Ovary (tissue), 9 donors: ENCODE measurements around the gene TSPAN4. TPM values are rescaled to one million over a fixed set of nuclear protein-coding genes. Genes with fewer than 3 reads are reported as not detected.

ENCODE experiments used
- DNase-seq, 5 donors: peaks; one replicate each; pipeline ENCODE4 v3.0.0-alpha.2; 2019 to 2020
- H3K27ac ChIP-seq, 2 donors: fragments of 200-600 bp; one replicate each; pipeline versions ENCODE4 v1.5.1 to v1.8.0; 2019 to 2022
- H3K27me3 ChIP-seq: fragments of 200-600 bp; one replicate; pipeline ENCODE4 v1.8.0; 2022
- H3K36me3 ChIP-seq: fragments of 200-600 bp; sonication (generic); one replicate; pipeline ENCODE4 v1.5.1; 2019
- H3K4me1 ChIP-seq: one replicate; pipeline ENCODE4 v1.8.1; 2013; ENCODE audit warnings: mild to moderate bottlenecking, moderate library complexity; ENCODE audit not compliant: insufficient read depth
- H3K4me3 ChIP-seq: fragments of 200-600 bp; sonication (generic); one replicate; pipeline ENCODE4 v1.5.1; 2017
- H3K9me3 ChIP-seq, 2 donors: fragments of 200-600 bp in 1 of 2; sonication (generic) in 1 of 2; one replicate each; pipeline versions ENCODE4 v1.5.1 to v1.8.1; 2013 to 2019; ENCODE audit warnings: mild to moderate bottlenecking in 1 of 2, moderate library complexity in 1 of 2
- EP300 ChIP-seq: sonication (generic); formaldehyde crosslinking; IDR thresholded peaks from one replicate; pipeline ENCODE4 v1.6.1; 2017; ENCODE audit warnings: antibody characterized with exemption
- POLR2A ChIP-seq: fragments of 450-650 bp; IDR thresholded peaks from one replicate; pipeline ENCODE4 v1.6.1; 2017; ENCODE audit warnings: antibody characterized with exemption, mild to moderate bottlenecking, moderate library complexity
- WGBS, 3 donors: extraction: QIAGEN DNeasy Blood & Tissue Kit in 1 of 3; methylation state at CpG; one replicate each; pipeline versions ENCODE4 v1.1.5 to v1.1.7; 2013 to 2017; 5-methylcytosine and 5-hydroxymethylcytosine counted together
- intact Hi-C, 4 donors: fragments of 100-400 bp; cut with DNase I; formaldehyde crosslinking; loops; one replicate each; pipeline versions ENCODE4 v1.11.0 to v1.15.1; 2022 to 2023
- polyA plus RNA-seq, 2 donors: library from polyadenylated mRNA; stranded (reverse); fragments of 200-250 nt in 1 of 2; fragments of 350-450 nt in 1 of 2; fragmentation: Illumina TruSeq in 1 of 2; extraction: RNeasy Lipid Tissue Mini Kit (QIAGEN cat#74804) in 1 of 2; gene quantifications; one replicate each; pipeline ENCODE4 v1.2.3, GENCODE V29; 2013 to 2014
- total RNA-seq, 7 donors: library from RNA; depleted of rRNA in 2 of 7; stranded (reverse); fragments of >200 nt in 2 of 7; fragmentation: NEBNext Ultra II Directional in 3 of 7; extraction: Animal tissue kit (Norgen Biotek cat#: 25700) in 3 of 7; gene quantifications; one replicate each; pipeline versions ENCODE4 v1.1.0 to v1.2.4, GENCODE V29; 2016 to 2023
- TF ChIP-seq, protein P1 (sequence below), 3 donors: fragments of 450-650 bp in 2 of 3; fragments of 200-600 bp in 1 of 3; IDR thresholded peaks; one replicate each; pipeline versions ENCODE4 v1.5.1 to v1.8.0; 2016 to 2022; ENCODE audit warnings: antibody characterized with exemption in 3 of 3, mild to moderate bottlenecking in 1 of 3
- donor health status: DM: no; HTN: no; CAD: no; lungs with moderate emphysema.
- donor health status: DM: no; HTN: no; CAD: no.
- donor health status: Bipolar disorder and iron deficiency.
- donor health status: DM: yes; HTN: yes; CAD: no.
- donor health status: DM: no; HTN: no; CAD: no.
- donor health status: DM: yes; HTN: yes; CAD: no.

TSPAN4 gene
- total and polyA plus RNA-seq, 9 donors, result 6.4 to 124 (median 89.7) TPM

DNA sequence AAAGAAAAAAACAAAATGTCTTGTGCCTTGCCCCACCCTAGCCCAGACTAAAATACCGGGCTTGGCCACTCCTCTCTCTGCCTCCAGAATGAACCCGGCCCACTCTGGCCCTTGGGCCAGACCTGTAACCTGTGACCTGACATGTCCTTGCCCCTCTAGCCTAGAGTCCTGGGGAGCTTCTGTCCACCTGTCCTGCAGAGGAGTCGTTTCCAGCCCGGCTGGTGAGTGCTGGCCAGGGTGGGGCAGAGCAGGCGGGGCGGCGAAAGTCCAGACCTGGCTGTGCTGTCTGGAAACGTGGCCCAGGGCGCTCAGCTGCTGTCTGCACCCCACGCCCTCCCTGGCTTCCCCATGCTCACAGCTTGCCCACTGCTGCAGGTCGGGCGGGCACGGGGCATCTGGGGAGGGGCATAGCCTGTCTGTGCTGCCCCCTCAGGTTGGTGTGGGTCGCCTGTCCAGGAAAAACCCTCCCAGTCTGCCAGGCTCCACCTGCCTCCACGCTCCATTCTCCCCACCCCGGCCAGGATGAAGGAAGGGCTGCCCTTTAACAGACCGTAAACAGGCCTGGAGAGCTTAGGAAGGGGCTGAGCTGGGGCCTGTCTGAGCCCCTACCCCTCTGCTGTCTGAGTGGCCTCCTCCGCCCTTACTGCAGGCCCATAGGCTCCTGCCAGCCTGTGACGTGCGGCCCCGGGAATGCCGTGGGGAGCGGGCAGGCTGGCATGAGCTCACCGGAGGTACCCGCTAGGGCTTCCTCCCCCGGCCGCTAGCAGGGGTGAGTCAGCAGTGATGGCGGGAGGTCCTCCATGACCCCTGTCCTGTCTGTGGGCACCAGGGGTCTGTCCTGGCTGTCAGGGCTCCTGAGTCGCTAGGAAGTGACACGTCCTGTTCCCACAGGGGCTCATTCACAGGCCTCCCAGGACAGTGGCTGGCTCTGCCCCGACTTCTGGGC, 8.0 kb upstream of the TSPAN4 start:
- Histone ChIP-seq H3K4me3 (peak overlapping the region; percentile 13), H3K4me1 (peaks cover 21% of the 10 kb centered on the region), H3K36me3 (no peaks in the 10 kb centered on the region), H3K9me3 (no peaks in the 10 kb centered on the region), H3K27ac (peak overlapping the region; percentile 52), H3K27me3 (no peaks in the 10 kb centered on the region)
- 42 to 51% (median 51%) methylated on average over 31 of the region's 31 CpGs for WGBS, 3 donors
- DNase-seq, result peak in 1 of 5 donors; percentile 60
- TF ChIP-seq POLR2A, result no peak
- TF ChIP-seq EP300, result no peak
- TF ChIP-seq, protein P1, sequence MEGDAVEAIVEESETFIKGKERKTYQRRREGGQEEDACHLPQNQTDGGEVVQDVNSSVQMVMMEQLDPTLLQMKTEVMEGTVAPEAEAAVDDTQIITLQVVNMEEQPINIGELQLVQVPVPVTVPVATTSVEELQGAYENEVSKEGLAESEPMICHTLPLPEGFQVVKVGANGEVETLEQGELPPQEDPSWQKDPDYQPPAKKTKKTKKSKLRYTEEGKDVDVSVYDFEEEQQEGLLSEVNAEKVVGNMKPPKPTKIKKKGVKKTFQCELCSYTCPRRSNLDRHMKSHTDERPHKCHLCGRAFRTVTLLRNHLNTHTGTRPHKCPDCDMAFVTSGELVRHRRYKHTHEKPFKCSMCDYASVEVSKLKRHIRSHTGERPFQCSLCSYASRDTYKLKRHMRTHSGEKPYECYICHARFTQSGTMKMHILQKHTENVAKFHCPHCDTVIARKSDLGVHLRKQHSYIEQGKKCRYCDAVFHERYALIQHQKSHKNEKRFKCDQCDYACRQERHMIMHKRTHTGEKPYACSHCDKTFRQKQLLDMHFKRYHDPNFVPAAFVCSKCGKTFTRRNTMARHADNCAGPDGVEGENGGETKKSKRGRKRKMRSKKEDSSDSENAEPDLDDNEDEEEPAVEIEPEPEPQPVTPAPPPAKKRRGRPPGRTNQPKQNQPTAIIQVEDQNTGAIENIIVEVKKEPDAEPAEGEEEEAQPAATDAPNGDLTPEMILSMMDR (IDR thresholded peaks at IDR 0.05), result no peak
- intact Hi-C loops, result no loop called here

DNA sequence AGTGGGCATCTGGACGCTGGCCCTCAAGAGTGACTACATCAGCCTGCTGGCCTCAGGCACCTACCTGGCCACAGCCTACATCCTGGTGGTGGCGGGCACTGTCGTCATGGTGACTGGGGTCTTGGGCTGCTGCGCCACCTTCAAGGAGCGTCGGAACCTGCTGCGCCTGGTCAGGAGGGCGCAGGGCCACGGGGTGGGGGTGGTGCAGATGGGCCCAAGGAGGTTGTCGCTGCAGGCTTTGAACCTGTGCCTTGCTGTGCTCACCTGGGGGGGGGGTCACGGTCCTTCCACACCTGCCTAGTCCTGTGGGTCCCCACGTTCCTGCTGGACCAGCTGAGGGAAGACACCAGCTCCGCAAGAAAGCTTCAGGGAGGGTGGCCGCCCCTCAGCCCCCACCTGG, 6.4 kb upstream of the TSPAN4 start:
- H3K36me3 ChIP-seq, result no peaks in the 10 kb centered on the region
- WGBS, 3 donors, result 88 to 93% (median 89%) methylated on average over 5 to 14 of the region's 14 CpGs
- intact Hi-C loops, result no loop called here
- H3K9me3 ChIP-seq, result no peaks in the 10 kb centered on the region
- H3K27ac ChIP-seq, result no peak overlapping the region
- DNase-seq, result no peak
- no peak overlapping the region for H3K4me3 ChIP-seq
- H3K27me3 ChIP-seq, result no peaks in the 10 kb centered on the region
- H3K4me1 ChIP-seq, result peaks cover 21% of the 10 kb centered on the region
- TF ChIP-seq EP300 (no peak), POLR2A (no peak)
- TF ChIP-seq, protein P1 (IDR thresholded peaks at IDR 0.05), result no peak

DNA sequence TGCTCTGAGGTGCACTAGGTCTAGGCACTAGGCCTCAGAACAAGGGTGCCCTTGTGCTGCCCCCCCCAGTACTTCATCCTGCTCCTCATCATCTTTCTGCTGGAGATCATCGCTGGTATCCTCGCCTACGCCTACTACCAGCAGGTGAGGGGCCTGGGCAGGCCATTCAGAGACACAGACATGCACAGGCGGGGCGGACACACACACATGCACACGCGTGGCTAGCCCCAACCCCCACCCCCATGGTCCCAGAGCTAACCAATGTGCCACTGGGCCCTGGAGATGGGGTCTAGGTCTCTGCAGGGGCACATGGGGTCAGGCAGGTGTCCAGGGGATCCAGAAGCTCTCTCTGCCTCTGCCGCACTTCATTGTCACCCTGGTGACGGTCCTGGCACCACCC, 6.0 kb upstream of the TSPAN4 start:
- Histone ChIP-seq H3K27me3 (no peaks in the 10 kb centered on the region), H3K27ac (no peak overlapping the region), H3K9me3 (no peaks in the 10 kb centered on the region), H3K4me3 (no peak overlapping the region), H3K4me1 (peaks cover 23% of the 10 kb centered on the region), H3K36me3 (no peaks in the 10 kb centered on the region)
- 76 to 92% (median 82%) methylated on average over 8 to 9 of the region's 9 CpGs for WGBS, 3 donors
- DNase-seq, result no peak
- TF ChIP-seq POLR2A (no peak), EP300 (no peak)
- TF ChIP-seq, protein P1 (IDR thresholded peaks at IDR 0.05), result no peak
- intact Hi-C loops, result no loop called here

DNA sequence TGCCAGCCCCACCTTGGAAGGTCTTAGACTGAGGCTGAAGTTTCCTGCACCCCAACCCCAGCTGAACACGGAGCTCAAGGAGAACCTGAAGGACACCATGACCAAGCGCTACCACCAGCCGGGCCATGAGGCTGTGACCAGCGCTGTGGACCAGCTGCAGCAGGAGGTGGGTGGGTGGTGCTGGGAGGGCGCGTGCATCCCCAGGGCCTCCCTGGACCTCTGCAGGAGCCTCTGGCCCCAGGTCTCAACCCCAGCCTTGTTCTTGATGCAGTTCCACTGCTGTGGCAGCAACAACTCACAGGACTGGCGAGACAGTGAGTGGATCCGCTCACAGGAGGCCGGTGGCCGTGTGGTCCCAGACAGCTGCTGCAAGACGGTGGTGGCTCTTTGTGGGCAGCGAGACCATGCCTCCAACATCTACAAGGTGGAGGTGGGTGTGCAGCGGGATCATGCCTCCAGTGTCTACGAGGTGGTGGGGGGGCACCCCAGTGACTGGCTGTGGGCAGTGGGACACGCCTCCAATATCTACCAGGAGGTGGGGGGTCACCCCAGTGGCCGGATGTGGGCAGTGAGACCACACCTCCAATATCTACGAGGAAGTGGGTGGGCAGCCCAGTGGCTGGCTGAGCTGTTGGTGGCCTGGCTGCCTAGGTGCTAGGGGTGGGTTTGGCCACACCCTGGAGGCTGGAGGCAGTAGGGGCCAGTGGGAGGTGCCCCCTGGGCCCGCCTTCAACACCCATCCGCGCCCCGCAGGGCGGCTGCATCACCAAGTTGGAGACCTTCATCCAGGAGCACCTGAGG, 5.3 kb upstream of the TSPAN4 start:
- peaks cover 20% of the 10 kb centered on the region for H3K4me1 ChIP-seq

More for the DNA sequence above, 5.3 kb upstream of the TSPAN4 start:
- Histone ChIP-seq H3K4me3 (no peak overlapping the region), H3K27ac (no peak overlapping the region), H3K9me3 (no peaks in the 10 kb centered on the region), H3K36me3 (no peaks in the 10 kb centered on the region), H3K27me3 (no peaks in the 10 kb centered on the region)
- DNase-seq, result no peak
- WGBS, 3 donors, result 79 to 85% (median 84%) methylated on average over 22 of the region's 22 CpGs
- intact Hi-C loops, result no loop called here
- TF ChIP-seq, protein P1 (IDR thresholded peaks at IDR 0.05), result no peak
